Measurements from ENCODE around the gene ATOSB. TPM values are rescaled to one million over a fixed set of nuclear protein-coding genes. Genes with fewer than 3 reads are reported as not detected.

ATOSB gene
- total and polyA plus RNA-seq, 9 of the 15 experiments (the other 6 are each of a cell fraction or from before 2014, with no cell fraction given) = 0.45 to 8.0 (median 4.2) TPM

- TF ChIP-seq, protein P1, sequence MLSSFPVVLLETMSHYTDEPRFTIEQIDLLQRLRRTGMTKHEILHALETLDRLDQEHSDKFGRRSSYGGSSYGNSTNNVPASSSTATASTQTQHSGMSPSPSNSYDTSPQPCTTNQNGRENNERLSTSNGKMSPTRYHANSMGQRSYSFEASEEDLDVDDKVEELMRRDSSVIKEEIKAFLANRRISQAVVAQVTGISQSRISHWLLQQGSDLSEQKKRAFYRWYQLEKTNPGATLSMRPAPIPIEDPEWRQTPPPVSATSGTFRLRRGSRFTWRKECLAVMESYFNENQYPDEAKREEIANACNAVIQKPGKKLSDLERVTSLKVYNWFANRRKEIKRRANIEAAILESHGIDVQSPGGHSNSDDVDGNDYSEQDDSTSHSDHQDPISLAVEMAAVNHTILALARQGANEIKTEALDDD (IDR thresholded peaks at IDR 0.05) = no peak
- TF ChIP-seq GTF3C2 (IDR thresholded peaks at IDR 0.05; ENCODE audit: borderline replicate concordance, extremely low read depth, insufficient read length) = no peak
- no peak for TF ChIP-seq ZNF212 (CRISPR knock-in tag; IDR thresholded peaks at IDR 0.05)
- TF ChIP-seq, protein P2, sequence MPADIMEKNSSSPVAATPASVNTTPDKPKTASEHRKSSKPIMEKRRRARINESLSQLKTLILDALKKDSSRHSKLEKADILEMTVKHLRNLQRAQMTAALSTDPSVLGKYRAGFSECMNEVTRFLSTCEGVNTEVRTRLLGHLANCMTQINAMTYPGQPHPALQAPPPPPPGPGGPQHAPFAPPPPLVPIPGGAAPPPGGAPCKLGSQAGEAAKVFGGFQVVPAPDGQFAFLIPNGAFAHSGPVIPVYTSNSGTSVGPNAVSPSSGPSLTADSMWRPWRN (IDR thresholded peaks at IDR 0.05; ENCODE audit: low read depth) = peak; percentile 44; the same call in 1 of the 2 replicates
- TF ChIP-seq, protein P3, sequence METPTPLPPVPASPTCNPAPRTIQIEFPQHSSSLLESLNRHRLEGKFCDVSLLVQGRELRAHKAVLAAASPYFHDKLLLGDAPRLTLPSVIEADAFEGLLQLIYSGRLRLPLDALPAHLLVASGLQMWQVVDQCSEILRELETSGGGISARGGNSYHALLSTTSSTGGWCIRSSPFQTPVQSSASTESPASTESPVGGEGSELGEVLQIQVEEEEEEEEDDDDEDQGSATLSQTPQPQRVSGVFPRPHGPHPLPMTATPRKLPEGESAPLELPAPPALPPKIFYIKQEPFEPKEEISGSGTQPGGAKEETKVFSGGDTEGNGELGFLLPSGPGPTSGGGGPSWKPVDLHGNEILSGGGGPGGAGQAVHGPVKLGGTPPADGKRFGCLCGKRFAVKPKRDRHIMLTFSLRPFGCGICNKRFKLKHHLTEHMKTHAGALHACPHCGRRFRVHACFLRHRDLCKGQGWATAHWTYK (CRISPR knock-in tag; IDR thresholded peaks at IDR 0.05) = peak; percentile 67
- no peak for TF ChIP-seq HDAC2 (IDR thresholded peaks at IDR 0.05)
- no peak for TF ChIP-seq NCOA6 (IDR thresholded peaks at IDR 0.05)
- TF ChIP-seq ZNF121 (CRISPR knock-in tag; conservative IDR thresholded peaks at IDR 0.05) = no peak
- no peak for TF ChIP-seq ZNF146 (CRISPR knock-in tag; IDR thresholded peaks at IDR 0.05; ENCODE audit: unreplicated experiment)
- TF ChIP-seq PTBP1 (IDR thresholded peaks at IDR 0.05; ENCODE audit: low read depth, low read length) = no peak
- no peak for TF ChIP-seq HIVEP1 (CRISPR knock-in tag; IDR thresholded peaks at IDR 0.05)
- TF ChIP-seq ZNF655 (CRISPR knock-in tag; IDR thresholded peaks at IDR 0.05) = no peak
- peak; percentile 84 for TF ChIP-seq NFYB (IDR thresholded peaks at IDR 0.05; ENCODE audit: extremely low read depth, insufficient read length)
- no peak for TF ChIP-seq HDAC3 (IDR thresholded peaks at IDR 0.05; ENCODE audit: borderline replicate concordance, partially characterized antibody)
- no peak for TF ChIP-seq ZNF253 (CRISPR knock-in tag; conservative IDR thresholded peaks at IDR 0.05)
- no peak for TF ChIP-seq SMARCC2 (IDR thresholded peaks at IDR 0.05; ENCODE audit: low read depth)
- TF ChIP-seq, protein P4, sequence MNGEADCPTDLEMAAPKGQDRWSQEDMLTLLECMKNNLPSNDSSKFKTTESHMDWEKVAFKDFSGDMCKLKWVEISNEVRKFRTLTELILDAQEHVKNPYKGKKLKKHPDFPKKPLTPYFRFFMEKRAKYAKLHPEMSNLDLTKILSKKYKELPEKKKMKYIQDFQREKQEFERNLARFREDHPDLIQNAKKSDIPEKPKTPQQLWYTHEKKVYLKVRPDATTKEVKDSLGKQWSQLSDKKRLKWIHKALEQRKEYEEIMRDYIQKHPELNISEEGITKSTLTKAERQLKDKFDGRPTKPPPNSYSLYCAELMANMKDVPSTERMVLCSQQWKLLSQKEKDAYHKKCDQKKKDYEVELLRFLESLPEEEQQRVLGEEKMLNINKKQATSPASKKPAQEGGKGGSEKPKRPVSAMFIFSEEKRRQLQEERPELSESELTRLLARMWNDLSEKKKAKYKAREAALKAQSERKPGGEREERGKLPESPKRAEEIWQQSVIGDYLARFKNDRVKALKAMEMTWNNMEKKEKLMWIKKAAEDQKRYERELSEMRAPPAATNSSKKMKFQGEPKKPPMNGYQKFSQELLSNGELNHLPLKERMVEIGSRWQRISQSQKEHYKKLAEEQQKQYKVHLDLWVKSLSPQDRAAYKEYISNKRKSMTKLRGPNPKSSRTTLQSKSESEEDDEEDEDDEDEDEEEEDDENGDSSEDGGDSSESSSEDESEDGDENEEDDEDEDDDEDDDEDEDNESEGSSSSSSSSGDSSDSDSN (IDR thresholded peaks at IDR 0.05; ENCODE audit: borderline replicate concordance in 1 of 2, low read depth in 2 of 2, low read length in 2 of 2) = no peak
- TF ChIP-seq ZSCAN32 (CRISPR knock-in tag; IDR thresholded peaks at IDR 0.05) = no peak
These were observed 43.0 kb downstream of the ATOSB start, which contains the start of gene VCP (continued) for GRCh38 chr9:35072461-35073278.
